ENCODE data around the gene SCART1.

- no peak for TF ChIP-seq CTCF (IDR thresholded peaks at IDR 0.05; ENCODE audit: low read depth, low read length, poor library complexity, severe bottlenecking)
- no peak for TF ChIP-seq EZH2phosphoT487 (IDR thresholded peaks at IDR 0.05; ENCODE audit: borderline replicate concordance, low read length)
These were observed 1.5 kb downstream of the SCART1 start for GRCh38 chr10:133455196-133455595.
